ENCODE results near the gene HCRTR1.

DNA sequence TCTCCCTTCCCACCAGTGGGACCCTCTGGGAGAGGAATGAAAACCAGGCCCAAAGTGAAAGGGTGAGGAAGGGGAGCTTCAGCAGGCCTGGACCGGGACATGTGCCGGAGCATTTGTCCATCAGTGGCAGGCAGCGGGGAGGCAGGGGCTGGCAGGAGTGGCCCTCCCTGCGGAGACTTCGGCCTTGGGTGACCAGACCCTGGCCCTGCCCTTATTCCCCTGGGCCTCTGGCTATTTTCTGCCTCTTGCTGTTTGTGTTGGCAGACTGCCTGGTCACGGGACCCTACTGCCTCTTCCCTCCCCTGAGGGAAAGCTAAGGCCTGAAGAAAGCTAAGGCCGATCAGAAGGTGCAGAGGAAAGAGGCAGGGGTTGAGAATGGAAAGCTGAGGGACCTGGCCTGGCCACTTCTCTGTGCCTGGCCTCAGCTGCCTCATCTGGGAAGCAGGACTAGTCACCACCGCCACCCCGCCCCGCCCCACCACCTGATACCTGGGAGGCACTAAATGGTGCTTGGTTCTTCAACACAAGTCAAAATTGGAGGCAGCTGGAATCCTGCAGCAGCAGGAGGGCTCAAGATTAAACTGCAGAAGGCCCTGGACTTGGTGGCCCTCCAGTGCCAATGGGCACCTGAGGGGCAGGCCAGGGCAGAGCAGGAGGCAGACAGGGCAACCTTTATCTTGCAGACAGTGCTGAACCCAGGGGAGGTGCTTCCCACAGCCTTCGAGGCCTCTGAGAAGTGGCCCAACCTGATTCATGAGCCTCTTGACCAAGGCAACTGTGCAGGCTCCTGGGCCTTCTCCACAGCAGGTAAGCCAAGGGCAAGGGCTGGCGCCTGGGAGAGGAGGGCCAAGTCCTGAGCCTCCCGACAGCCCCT, 33.3 kb upstream of the HCRTR1 start:
- TF ChIP-seq CTCF (conservative IDR thresholded peaks at IDR 0.05 in 1 of 2, IDR thresholded peaks at IDR 0.05 in 1 of 2; ENCODE audit: extremely low read depth in 1 of 2, insufficient read depth in 1 of 2, low read depth in 1 of 2, low read length in 2 of 2) (no peak), EZH2 (IDR thresholded peaks at IDR 0.05; ENCODE audit: borderline replicate concordance, low read length) (no peak)
